ENCODE measurements around the gene GSG1L. TPM values are rescaled to one million over a fixed set of nuclear protein-coding genes. Genes with fewer than 3 reads are reported as not detected.

The GSG1L gene
- polyA plus RNA-seq, 1 donor, result 3.2 TPM

DNA sequence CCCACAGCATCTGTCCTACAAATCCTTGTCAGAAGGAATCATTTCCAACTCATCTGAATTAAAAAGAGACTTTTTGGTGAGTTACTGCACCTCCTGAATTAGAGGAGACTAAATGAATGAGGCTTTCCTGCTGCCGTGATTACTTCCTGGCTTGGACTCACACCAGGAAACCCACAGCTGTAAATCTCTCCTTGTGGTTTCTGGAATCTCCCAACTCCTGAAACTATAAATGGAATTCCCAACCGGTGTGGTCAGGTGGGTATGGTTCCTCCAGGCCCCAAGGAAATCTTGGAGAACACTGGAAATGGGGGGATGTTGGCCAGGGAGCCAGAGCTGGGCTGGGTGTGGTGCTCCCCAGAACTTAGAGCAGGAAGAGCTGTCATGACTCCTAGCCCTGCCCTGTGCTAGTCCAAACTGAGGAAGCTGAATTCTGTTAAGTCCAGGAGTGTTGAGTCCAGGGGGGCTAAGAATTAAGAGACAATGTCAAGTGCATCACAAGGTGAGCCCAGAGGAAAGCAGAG, 216.4 kb downstream of the GSG1L start:
- no peak for DNase-seq

DNA sequence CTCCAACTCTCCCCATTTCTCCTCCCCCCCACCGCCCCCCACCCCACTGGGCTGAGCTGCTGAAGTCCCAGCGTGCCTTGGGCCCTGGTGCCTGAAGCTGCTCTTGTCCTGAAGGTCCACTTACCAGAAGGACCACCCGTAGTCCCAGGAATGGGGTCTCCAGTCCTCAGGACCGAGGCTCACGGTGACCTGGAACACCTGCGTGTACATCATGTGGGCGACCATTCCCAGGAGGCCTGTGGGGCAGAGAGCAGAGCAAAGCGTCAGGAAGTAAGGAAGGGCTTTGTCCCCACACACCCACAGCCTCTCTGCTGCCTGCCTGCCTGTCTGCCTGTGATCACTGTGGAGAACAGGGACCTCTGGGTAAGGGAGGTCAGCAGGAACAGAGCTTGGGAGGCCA, 218.7 kb downstream of the GSG1L start:
- DNase-seq, result no peak

- DNase-seq, result no peak
These were observed 219.7 kb downstream of the GSG1L start for GRCh38 chr16:27843800-27844199.

GRCh38 chr16:27841911-27842310, 221.6 kb downstream of the GSG1L start:
- no peak for DNase-seq

DNA sequence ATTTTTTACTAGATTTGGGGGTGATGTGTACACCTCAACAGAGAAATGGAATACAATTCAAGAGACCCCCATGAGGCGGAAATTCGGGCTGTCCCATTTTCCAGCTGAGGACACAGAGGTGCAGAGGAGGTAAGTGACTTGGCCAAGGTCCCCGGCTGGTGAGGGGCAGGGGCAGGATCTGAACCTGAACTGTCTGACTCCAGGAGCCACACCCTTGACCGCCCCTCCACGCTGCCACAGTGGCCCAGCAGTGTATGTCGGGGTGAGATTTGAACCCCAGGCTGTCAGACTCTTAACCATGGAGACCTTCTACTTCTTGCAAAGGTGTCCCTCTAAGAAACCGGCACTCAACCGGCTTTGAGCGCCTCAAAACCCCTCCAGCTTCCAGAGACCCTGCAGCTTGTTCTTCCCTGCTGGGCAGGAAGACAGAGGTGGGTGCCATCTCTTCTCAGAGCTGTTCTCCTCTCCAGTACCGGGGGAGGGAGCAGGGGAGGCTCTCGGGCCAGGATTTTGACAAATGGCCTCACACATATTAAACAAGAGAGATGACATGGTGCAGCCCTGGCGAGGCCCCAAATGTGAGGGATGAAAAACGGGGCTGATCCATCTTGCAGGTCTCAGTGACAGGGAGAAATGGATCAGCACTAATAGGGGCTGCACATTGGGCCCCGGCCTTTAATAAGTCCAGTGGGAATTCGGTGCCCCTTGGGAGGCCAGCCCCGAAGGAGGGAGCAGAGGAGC, 222.3 kb downstream of the GSG1L start:
- no peak for DNase-seq

DNA sequence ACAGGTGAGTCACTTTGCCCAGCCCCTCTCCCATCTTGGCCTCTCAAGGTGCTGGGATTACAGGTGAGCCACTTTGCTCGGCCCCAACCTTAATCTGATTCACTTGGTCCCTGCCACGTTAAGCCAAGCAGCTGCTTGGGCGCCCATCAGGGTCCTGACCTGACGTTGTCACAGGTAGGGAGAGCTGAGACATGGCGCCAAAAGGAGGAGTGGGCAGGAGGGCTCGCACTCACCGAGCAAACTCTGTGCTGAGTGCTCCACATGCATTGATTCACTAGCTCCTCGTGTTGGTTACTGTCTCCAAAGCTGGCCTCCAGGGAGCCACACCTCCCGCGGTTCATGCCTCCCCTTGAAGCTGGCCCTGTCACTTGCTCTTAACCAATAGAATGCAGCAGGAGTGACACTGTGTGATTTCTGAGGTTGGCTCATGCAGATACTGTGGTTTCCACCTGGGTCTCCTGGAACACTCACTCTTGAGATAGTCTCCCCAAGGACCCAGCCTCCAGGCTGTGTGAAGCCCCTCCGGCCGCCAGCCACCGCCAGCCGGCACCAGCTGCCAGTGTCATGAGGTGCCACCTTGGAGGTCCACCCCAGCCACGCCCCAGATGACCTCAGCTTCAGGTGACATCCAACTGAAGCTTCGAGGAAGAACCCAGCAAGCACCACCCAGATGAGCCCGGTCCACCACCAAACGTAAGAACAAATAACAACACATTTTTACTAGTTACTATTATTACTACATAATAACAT, 223.0 kb downstream of the GSG1L start:
- DNase-seq, result no peak

DNA sequence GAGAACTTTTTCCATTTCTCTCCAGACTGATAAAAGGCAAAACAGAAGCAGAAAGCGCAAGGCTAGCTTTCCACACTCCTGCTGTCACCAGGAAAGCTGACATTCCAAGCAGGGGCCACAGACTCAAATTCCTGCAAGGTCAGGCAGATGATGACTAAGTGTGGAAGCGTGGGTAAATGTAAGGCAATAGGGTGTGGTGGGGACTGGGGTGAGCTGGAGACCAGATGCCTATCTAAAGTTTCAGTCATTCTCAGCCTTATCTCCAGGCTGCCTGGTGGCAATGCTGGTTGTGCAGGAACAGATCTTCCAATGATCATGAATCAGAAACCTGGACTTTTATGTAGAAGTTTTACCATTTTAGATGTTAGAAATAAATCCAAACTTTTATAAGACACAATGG, 224.1 kb downstream of the GSG1L start:
- no peak for DNase-seq

- no peak for DNase-seq
These were observed 224.9 kb downstream of the GSG1L start for GRCh38 chr16:27838536-27839175.

DNA sequence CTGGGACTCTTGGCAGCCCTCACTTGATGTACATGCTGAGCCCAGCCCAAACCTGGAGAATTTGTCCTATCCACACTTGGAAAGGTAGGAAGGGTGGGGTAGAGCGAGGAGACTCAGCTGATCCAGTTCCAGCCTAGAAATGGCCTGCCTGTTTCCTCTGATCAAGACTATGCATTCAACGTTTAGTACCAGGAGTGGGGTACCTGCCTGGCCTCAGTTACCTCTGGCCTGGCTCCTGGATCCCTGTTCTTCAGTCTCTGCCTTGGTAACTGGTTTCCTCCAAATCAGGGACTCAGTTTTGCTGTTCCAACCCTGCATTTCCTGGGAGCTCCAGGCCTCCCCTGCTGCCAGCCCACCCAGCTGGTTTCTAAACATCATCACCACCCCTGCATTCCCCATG, 233.5 kb downstream of the GSG1L start:
- DNase-seq, result no peak

DNA sequence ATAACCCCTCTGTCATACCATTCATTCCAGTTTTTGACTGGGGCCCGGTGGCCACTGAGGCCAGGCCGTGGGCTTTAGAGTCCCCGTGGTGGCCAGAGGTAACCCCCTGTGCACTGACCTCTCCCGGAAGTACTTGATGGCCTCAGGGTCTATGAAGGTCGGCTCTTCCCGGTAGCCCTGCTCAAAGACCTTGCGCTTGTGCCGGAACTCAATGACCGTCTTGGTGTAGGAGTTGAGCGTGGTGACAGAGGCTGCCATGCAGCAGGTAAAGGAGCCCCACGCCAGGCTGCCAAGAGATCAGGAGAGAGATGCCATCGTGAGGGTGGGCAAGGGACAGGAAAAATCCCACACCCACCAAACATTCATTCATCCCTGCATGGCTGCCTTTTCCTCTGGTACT, 234.8 kb downstream of the GSG1L start:
- DNase-seq, result no peak

DNA sequence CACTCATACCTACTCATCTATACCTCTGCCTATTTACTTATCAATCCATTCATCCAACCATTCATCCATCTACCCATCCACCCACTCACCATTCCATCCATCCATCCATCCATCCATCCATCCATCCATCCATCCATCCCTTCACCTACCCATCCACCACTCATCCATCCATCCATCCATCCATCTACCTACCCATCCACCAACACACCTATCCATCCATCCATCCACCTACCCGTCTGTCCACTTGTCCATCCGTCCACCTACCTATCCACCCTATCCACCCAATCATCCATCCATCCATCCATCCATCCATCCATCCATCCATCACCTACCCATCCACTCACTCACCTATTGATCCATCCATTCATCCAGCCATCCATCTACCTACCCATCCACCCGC, 235.7 kb downstream of the GSG1L start:
- no peak for DNase-seq

DNA sequence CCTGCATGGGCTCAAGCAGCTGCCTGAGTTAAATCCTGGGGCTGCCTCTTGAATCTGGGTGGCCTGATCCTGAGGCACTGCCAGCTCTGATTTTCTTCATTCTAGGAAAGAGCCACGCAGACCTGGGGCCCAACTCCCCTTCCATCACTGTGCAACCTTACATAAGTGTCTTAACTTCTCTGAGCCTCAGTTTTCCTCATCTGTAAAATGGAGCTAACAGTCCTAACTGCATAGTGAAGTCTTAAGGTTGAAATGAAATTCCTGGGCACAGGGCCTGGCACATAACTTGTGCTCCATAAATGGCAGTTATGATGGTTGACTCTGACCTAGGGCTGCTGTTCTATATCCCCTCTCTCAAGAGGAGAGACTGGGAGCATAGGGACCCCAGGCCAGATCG, 236.6 kb downstream of the GSG1L start:
- no peak for DNase-seq

DNA sequence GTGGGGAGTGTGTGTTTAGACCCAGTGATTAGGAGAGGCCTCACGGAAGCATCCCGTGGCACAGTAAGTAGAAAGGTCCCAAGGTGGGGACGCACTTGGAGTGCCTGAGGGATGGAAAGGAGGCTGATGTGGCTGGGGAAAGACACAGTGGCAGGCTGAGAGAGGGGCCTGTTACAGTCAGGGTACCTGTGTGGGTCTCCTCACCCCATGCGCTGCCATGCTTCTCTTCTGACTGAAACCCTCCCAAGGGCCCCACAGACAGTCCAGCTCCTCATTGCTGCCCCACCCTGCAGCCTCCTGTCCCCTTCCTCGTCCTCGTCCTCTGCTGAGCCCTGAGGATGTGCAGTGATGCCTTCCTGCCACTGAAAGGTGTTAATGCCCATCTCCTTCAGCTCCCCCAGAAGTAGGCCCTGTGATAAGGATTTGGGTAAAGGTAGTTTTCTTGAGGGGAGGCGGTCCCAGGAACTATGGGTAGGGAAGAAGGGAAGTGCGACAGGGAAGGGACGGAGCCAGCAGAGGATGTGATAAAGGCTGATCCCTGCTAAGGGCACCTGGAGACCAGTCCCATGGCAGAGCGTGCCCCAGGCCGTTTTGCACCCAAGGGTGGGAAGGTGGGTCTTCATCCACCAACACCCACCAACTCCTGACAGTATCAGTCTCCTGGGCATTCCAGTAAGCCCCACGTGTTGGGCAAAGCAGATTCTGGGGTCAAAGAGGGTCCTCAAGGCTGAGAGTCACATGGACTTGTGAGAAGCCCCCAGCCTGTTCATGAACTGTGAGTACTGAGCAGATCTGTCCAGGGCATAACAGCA, 237.2 kb downstream of the GSG1L start:
- no peak for DNase-seq

GRCh38 chr16:27824786-27825185, 238.7 kb downstream of the GSG1L start:
- DNase-seq, result no peak

DNA sequence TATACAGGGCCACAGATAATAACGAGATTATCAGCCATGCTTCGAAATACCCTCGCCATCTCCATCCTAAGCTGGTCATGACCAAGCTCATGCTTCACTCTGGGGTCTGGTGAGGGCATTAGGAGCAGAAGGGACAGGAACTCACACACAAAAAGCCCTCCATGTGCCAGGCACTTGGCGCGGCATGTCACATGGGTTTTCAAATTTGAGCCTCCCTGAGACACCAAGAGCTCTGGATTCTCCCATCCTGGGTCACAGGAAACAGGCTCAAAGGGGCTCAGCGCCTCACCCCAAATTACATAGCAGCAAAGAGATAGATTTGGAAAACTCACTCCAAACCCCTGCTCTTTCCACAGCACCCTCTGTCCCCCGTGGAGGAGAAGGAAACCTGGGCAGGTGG, 239.5 kb downstream of the GSG1L start:
- DNase-seq, result no peak

GRCh38 chr16:27823421-27823820, 240.1 kb downstream of the GSG1L start:
- DNase-seq, result no peak

DNA sequence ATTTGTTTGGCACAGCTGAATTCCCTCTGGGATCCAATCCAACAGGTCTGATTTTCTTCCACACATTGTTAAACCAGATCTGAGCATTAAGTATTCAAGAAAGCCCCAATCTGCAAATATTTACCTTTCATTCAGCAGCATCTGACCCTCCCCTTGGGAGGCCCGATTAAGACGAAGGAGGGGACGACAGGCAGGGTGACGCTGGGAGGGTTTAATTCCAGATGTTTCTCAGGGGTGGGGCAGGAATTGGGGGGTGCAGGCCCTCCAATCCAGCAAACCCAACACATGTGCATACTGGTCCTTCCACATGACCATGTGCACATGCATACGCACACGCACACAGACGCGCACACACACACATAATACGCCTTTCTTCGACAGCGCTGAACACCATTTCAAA, 240.5 kb downstream of the GSG1L start:
- no peak for DNase-seq

- no peak for DNase-seq
These were observed 241.0 kb downstream of the GSG1L start for GRCh38 chr16:27822529-27822928.

DNA sequence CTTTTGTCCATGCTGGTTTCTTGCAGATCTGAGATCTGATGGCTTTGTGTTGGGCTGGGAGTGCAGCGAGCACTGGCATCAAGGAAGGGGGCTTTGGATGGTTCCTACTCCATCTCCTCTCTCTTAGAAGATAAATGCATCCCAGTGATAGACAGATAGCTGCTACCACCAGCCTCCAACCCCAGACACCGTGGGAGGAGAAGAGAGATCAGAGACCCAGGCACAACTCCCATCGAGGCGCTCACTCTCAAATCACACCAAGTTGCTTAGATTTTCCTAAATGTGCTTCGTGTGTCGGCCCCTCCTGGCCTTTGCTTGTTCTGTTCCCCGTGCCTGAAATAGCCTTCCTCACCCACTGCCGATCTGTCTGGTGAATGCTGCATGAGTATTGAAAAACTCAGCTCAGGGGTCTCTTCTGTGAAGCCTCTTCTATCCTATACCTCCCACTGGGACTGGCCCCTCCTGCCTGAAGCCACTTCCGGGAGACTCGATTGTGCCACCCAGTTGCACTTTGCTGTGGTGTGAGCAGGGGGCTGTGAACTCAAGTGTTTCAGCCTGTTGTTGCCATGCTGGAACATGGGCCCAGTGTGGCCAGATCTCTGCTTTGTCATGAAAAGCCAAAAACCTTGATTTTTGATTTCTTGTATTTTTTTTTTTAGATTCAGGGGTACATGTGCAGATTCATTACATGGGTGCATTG, 242.7 kb downstream of the GSG1L start:
- no peak for DNase-seq

- DNase-seq, result no peak
These were observed 243.5 kb downstream of the GSG1L start for GRCh38 chr16:27819881-27820610.

DNA sequence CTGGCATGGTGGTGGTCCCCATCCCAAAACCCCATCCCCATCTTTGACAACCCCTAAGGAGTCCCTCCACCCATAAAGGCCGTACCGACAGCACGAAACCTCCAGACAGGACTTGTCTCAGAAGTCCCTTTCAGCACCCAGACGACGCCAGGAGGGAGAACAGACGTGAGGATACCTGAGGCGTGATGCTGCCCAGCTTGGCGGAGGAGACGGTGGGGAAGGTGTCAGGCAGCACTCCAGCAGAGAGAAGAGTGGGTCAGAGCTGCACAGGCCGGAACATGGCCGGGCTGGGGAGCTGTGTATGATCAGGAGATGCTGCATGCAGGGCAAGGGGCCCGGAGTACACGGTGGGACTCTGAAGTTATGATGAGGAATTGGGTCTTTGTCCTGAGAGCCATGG, 244.2 kb downstream of the GSG1L start:
- DNase-seq, result no peak
